Measurements from ENCODE around the gene VPS13C.

VPS13C gene

DNA sequence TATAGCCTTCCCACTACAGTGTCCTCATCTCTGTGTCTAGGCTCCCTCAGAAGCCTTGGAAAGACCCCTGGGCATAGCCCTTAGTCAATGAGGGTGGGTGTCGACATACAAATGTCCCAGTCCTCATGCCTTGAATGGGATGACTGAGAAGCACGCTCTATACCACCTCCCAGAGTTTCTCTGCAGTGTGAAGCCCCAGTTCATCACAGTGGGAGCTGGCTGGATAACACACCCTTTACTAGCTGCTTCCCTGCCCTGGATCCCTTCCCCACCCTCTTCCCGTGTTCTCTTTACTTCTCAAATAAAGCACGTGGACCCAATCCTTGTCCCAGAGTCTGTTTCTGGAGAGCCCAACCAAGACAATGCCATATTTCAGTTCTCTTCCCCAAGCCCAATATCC lies 239.3 kb downstream of the VPS13C start:
- no peak for DNase-seq (ENCODE audit: extremely low spot score)
- ChIA-PET POLR2A (no interaction called here), CTCF (no interaction called here)
- TF ChIP-seq ZNF384 (IDR thresholded peaks at IDR 0.05) = no peak
- no peak for TF ChIP-seq BHLHE40 (IDR thresholded peaks at IDR 0.05; ENCODE audit: borderline replicate concordance)
- TF ChIP-seq SP1 (IDR thresholded peaks at IDR 0.05) = no peak
- no peak for TF ChIP-seq ARNT (IDR thresholded peaks at IDR 0.05)
- TF ChIP-seq, protein P1, sequence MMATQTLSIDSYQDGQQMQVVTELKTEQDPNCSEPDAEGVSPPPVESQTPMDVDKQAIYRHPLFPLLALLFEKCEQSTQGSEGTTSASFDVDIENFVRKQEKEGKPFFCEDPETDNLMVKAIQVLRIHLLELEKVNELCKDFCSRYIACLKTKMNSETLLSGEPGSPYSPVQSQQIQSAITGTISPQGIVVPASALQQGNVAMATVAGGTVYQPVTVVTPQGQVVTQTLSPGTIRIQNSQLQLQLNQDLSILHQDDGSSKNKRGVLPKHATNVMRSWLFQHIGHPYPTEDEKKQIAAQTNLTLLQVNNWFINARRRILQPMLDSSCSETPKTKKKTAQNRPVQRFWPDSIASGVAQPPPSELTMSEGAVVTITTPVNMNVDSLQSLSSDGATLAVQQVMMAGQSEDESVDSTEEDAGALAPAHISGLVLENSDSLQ (IDR thresholded peaks at IDR 0.05) = no peak
- TF ChIP-seq NFRKB (IDR thresholded peaks at IDR 0.05) = no peak
- TF ChIP-seq FOXK2 (IDR thresholded peaks at IDR 0.05) = no peak
- TF ChIP-seq L3MBTL2 (conservative IDR thresholded peaks at IDR 0.05) = no peak
- TF ChIP-seq FOXM1 (IDR thresholded peaks at IDR 0.05; ENCODE audit: borderline replicate concordance) = no peak
- no peak for TF ChIP-seq FOXA1 (IDR thresholded peaks at IDR 0.05)
- TF ChIP-seq SUZ12 (IDR thresholded peaks at IDR 0.05) = no peak
- no peak for TF ChIP-seq TARDBP (IDR thresholded peaks at IDR 0.05)
- TF ChIP-seq HDGF (IDR thresholded peaks at IDR 0.05; ENCODE audit: borderline replicate concordance) = no peak
- TF ChIP-seq ELF4 (IDR thresholded peaks at IDR 0.05) = no peak
- TF ChIP-seq LEF1 (IDR thresholded peaks at IDR 0.05; ENCODE audit: borderline replicate concordance) = no peak
- TF ChIP-seq CTBP1 (IDR thresholded peaks at IDR 0.05; ENCODE audit: borderline replicate concordance) = no peak

DNA sequence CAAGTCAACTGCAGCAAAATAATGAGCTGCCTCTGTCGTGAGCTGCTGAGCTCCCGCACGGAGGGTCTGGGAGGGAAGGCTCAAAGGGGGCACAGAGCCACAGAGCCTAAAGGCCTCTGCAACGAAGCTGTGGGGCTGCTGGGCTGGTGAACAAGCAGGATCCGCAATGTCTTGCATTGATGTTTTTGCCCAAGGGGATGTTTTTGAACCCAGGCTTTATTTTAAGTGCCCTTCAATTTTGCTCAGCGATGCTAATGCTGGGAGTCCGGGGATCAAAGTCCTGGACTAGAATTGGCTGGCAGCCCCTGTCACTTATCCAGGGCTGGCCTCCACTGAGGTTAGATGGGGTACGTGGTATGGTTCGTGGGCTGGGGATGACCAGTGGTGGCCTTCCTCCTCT lies 240.0 kb downstream of the VPS13C start:
- DNase-seq (ENCODE audit: extremely low spot score) = no peak
- ChIA-PET POLR2A (no interaction called here), CTCF (no interaction called here)
- TF ChIP-seq FOXM1 (IDR thresholded peaks at IDR 0.05; ENCODE audit: borderline replicate concordance) = no peak
- TF ChIP-seq FOXA1 (IDR thresholded peaks at IDR 0.05) = no peak

DNA sequence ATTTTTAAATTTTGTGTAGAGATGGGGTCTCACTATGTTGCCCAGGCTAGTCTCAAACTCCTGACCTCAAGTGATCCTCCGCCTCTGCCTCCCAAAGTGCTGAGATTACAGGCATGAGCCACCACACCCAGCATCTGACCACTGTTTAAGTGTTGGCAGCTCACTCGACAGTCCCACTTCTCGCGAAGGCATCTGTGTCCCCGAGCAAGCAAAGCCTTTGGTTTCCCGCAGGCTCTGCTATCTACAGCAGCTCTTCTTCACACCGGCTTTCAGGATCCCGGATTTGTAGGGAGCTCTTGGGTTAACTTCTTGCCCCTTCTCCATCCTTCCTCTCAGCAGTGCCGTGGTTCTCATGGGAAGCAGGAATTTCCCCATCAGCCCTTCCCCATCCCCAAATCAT lies 240.9 kb downstream of the VPS13C start:
- ChIA-PET POLR2A (no interaction called here), CTCF (no interaction called here)

DNA sequence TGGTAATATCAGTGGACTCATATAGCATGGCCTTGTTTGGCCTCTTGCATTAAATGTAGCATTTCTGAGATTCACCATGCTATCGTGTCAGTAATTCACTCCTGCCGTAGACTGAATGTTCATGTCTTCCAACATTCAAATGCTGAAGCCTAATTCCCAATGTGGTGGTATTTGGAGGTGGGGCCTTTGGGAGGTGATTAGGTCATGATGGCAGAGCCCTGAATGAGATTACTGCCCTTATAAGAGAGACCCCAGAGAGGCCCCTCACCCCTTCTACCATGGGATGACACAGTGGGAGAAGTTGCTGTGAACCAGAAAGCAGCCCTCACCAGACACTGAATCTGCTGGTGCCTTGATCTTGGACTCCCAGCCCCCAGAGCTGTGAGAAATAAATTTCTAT lies 241.4 kb downstream of the VPS13C start:
- POLR2A ChIA-PET = no interaction called here
- CTCF ChIA-PET = no interaction called here
- no peak for DNase-seq (ENCODE audit: extremely low spot score)
- TF ChIP-seq ARNT (IDR thresholded peaks at IDR 0.05) = no peak
- TF ChIP-seq NFRKB (IDR thresholded peaks at IDR 0.05) = no peak
- TF ChIP-seq, protein P1 (IDR thresholded peaks at IDR 0.05) = no peak
- TF ChIP-seq SUZ12 (IDR thresholded peaks at IDR 0.05) = no peak
- no peak for TF ChIP-seq CTBP1 (IDR thresholded peaks at IDR 0.05; ENCODE audit: borderline replicate concordance)
- no peak for TF ChIP-seq ELF4 (IDR thresholded peaks at IDR 0.05)
- no peak for TF ChIP-seq FOXA1 (IDR thresholded peaks at IDR 0.05)
- TF ChIP-seq FOXM1 (IDR thresholded peaks at IDR 0.05; ENCODE audit: borderline replicate concordance) = no peak
- TF ChIP-seq FOXK2 (IDR thresholded peaks at IDR 0.05) = no peak
- no peak for TF ChIP-seq BHLHE40 (IDR thresholded peaks at IDR 0.05; ENCODE audit: borderline replicate concordance)
- TF ChIP-seq TARDBP (IDR thresholded peaks at IDR 0.05) = no peak
- no peak for TF ChIP-seq L3MBTL2 (conservative IDR thresholded peaks at IDR 0.05)
- no peak for TF ChIP-seq ZNF384 (IDR thresholded peaks at IDR 0.05)
- TF ChIP-seq LEF1 (IDR thresholded peaks at IDR 0.05; ENCODE audit: borderline replicate concordance) = no peak
- no peak for TF ChIP-seq SP1 (IDR thresholded peaks at IDR 0.05)
- TF ChIP-seq HDGF (IDR thresholded peaks at IDR 0.05; ENCODE audit: borderline replicate concordance) = no peak

More for the DNA sequence above, 240.9 kb downstream of the VPS13C start:
- TF ChIP-seq ARNT (IDR thresholded peaks at IDR 0.05) = no peak
- TF ChIP-seq SP1 (IDR thresholded peaks at IDR 0.05) = no peak
- TF ChIP-seq ELF4 (IDR thresholded peaks at IDR 0.05) = no peak
- TF ChIP-seq TARDBP (IDR thresholded peaks at IDR 0.05) = no peak
- no peak for TF ChIP-seq CTBP1 (IDR thresholded peaks at IDR 0.05; ENCODE audit: borderline replicate concordance)
- TF ChIP-seq FOXK2 (IDR thresholded peaks at IDR 0.05) = no peak
- no peak for TF ChIP-seq FOXA1 (IDR thresholded peaks at IDR 0.05)
- TF ChIP-seq BHLHE40 (IDR thresholded peaks at IDR 0.05; ENCODE audit: borderline replicate concordance) = no peak
- no peak for TF ChIP-seq HDGF (IDR thresholded peaks at IDR 0.05; ENCODE audit: borderline replicate concordance)
- TF ChIP-seq, protein P1 (IDR thresholded peaks at IDR 0.05) = no peak
- no peak for TF ChIP-seq NFRKB (IDR thresholded peaks at IDR 0.05)
- no peak for TF ChIP-seq LEF1 (IDR thresholded peaks at IDR 0.05; ENCODE audit: borderline replicate concordance)
- no peak for TF ChIP-seq SUZ12 (IDR thresholded peaks at IDR 0.05)
- TF ChIP-seq ZNF384 (IDR thresholded peaks at IDR 0.05) = no peak
- TF ChIP-seq L3MBTL2 (conservative IDR thresholded peaks at IDR 0.05) = no peak
- no peak for TF ChIP-seq FOXM1 (IDR thresholded peaks at IDR 0.05; ENCODE audit: borderline replicate concordance)
- DNase-seq (ENCODE audit: extremely low spot score) = no peak

DNA sequence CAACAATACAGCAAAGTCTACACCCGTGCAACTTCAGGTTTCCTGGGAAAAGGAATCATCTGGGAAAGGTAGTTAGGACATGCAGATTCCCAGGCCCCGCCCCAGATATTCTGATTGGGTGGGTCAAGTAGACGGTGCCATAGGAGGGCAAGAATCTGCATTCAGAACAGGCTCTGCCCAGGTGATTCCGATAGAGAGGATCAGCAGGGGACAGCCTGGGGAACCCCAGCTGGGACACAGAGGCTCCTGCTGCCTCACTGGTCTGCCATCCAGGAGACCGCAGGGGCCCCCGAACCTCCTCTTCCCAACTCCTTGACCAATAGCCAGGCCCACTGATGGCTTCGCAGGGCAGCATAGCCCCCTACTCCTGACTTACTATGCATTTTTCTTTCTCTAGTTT lies 243.4 kb downstream of the VPS13C start:
- no peak for DNase-seq (ENCODE audit: extremely low spot score)
- POLR2A ChIA-PET = no interaction called here
- CTCF ChIA-PET = interaction anchor here (1.4 kb wide), 1 partner anchor 17 kb away, joined by 3 read pairs; no protein-coding TSS in a partner anchor
- no peak for TF ChIP-seq CTBP1 (IDR thresholded peaks at IDR 0.05; ENCODE audit: borderline replicate concordance)
- TF ChIP-seq ELF4 (IDR thresholded peaks at IDR 0.05) = no peak
- TF ChIP-seq HDGF (IDR thresholded peaks at IDR 0.05; ENCODE audit: borderline replicate concordance) = no peak
- TF ChIP-seq TARDBP (IDR thresholded peaks at IDR 0.05) = no peak
- TF ChIP-seq ZNF384 (IDR thresholded peaks at IDR 0.05) = no peak
- TF ChIP-seq FOXM1 (IDR thresholded peaks at IDR 0.05; ENCODE audit: borderline replicate concordance) = no peak
- TF ChIP-seq, protein P1 (IDR thresholded peaks at IDR 0.05) = no peak
- no peak for TF ChIP-seq NFRKB (IDR thresholded peaks at IDR 0.05)
